HG02610 (cell line): ENCODE data around the gene LRRC47.
"Not testable (repeated sequence)": the region's sequence is repeated elsewhere in the genome, so short reads cannot be mapped to it uniquely, and the experiment has no call there.

Experiments used
- ATAC-seq: cut with Tn5 transposase; IDR thresholded peaks from one replicate; pipeline ENCODE4 v1.9.1; 2021; ENCODE audit warnings: mild to moderate bottlenecking, moderate library complexity; ENCODE audit not compliant: unreplicated experiment

The LRRC47 gene

DNA sequence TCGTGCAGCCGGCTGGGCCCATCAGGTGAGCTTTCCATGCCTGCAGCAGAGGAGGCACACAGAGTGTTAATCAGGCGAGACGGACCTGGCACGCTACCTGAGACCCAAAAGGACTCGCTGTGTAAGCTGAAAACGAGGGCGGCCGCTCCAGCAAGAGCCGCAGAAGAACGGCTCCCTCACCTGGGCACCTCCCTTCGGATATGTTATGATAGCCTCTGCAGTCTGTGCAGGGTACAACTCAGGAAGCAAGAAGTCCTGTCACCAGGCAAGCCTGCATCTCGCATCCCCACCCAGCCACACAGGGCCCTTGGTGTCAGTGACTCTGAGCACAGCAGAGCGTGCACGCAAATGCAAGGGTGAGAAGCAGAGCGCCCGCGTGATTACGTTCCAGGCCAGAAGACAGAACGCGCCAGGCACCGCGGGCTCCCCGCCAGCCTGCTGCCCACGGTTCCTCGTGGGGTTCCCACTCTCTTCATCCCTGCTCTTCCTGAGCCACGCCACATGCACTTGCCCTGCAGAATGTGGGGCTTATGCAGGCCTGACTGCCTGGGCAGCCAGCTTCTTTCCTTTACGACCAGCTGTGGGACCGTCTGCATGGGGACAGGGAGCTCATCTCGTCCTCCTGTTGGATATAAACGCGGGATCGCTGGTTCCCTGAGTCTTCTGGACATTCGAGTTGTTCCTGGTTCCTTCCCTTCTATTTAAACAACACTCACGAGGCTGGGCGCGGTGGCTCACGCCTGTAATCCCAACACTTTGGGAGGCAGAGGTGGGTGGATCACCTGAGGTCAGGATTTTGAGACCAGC, 20.2 kb upstream of the LRRC47 start:
- no peak for ATAC-seq

GRCh38 chr1:3814771-3815561, 18.7 kb upstream of the LRRC47 start:
- no peak for ATAC-seq

GRCh38 chr1:3814065-3814464, 17.8 kb upstream of the LRRC47 start:
- ATAC-seq = no peak

GRCh38 chr1:3811595-3811911, 15.3 kb upstream of the LRRC47 start:
- ATAC-seq = no peak

- not testable (repeated sequence) for ATAC-seq
Observed at GRCh38 chr1:3810149-3810761, 14.0 kb upstream of the LRRC47 start.

DNA sequence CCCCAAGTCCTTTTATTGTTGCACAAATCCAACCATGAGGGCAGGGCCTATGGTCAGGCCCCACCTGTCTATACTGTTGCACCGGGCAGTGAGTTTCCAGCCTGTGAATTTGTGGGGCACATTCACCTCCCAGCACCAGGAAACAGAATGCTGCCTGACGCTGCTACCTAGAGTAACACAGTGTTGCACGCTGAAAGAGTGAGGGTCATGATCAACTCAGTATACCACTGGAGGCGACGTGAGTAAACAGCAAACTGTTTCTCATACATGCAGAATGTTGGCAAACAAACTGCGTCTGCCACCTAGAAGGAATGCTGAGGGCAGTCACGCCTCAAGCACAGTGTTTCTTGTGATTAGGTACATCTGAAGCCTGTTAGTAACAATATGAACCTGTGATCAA, 13.4 kb upstream of the LRRC47 start:
- ATAC-seq = no peak

DNA sequence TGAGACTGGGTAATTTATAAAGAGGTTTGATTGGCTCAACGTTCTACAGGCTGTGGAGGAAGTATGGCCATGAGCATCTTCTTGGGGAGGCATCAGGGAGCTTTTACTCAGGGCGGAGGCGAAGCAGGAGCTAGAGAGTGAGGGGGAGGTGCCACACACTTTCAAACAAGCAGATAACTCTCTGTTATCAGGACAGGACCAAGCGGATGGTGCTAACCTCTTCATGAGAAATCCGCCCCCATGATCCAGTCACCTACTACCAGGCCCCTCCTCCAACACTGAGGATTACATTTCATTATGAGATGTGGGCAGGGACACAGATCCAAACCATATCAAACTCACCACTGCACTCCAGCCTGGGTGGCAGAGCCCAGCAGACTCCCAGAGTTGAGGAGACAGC, 11.5 kb upstream of the LRRC47 start:
- ATAC-seq = no peak

GRCh38 chr1:3805038-3805437, 8.7 kb upstream of the LRRC47 start:
- no peak for ATAC-seq

DNA sequence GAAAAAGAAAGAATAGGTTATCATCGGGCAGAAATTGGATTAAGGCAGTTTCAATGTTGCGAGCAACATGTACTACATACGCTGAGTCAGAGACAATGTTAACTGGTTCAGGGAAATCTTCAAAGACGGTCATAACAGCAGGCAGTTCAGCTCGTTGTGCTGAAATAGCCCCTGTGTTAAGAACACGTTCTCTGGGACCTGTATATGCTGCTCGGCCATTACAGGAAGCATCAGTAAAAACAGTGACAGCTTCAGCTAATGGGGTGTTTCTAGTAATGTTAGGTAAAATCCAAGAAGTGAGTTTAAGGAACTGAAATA, 8.3 kb upstream of the LRRC47 start:
- not testable (repeated sequence) for ATAC-seq

DNA sequence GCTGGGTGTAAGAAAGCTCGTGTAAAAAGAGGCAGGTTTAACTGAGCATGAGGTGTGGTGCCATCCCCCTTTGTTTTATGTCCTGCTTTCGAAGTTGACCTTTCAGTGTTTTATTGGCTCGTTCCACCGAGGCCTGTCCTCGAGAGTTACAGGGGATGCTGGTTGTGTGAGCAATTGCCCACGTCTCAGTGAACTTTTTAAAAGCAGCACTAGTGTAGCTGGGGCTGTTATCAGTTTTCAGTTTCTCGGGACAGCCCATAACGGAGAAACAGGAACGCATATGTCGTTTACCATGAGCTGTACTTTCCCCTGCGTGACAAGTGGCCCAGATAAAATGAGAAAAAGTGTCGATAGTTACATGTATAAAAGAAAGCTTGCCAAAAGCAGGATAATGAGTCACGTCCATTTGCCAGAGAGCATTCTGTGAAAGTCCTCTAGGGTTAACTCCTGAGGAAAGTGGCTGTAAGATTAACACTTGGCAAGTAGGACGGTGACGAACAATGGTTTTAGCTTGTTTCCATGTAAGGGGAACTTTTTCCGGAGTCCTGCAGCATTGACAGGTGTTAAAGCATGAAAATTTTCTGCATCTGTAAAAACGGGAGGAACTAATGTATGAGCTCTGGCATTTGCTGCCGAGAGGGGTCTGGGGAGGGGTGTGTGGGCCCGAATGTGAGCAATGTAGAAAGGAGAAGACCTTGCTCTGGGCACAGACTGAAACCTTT, 7.8 kb upstream of the LRRC47 start:
- no peak for ATAC-seq

DNA sequence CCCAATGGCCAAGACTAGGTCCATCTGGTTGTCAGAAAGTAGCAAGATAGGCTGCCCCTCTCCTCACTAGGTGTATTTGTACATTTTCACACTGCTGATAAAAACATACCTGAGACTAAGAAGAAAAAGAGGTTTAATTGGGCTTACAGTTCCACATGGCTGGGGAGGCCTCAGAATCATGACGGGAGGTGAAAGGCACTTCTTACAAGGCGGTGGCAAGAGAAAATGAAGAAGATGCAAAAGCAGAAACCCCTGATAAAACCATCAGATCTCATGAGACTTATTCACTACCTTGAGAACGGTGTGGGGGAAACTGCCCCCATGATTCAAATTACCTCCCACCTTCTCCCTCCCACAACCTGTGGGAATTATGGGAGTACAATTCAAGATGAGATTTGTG, 4.5 kb upstream of the LRRC47 start:
- ATAC-seq = not testable (repeated sequence)

DNA sequence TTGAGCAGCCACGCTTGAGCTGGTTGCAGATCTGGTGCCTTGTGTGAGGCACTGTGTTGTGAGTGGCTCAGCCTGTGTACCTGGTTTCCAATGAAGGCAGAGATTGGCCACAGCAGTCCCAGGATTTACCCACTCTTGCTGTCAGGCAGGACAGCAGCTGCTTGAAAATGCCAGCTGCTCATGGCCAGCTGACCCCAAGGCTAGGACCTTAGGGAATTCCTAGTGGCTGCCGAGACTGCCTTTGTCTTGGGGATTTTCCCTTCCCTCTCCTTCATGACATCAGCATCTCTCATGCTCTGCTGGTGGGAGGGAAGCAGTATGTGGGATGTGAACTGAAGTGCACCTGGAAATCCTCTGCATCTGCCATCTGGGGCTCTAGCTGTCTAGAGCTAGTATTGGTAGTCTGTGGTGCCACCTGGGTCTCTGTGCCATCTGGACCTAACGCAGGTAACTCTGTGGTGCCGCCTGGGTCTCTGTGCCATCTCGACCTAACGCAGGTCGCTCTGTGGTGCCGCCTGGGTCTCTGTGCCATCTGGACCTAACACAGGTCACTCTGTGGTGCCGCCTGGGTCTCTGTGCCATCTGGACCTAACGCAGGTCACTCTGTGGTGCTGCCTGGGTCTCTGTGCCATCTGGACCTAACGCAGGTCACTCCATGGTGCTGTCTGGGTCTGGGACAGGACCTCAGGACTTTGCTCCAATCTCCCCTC, 3.8 kb upstream of the LRRC47 start:
- ATAC-seq = no peak

- peak; percentile 24 for ATAC-seq
Observed at GRCh38 chr1:3795453-3796214, 664 bp downstream of the LRRC47 start.

DNA sequence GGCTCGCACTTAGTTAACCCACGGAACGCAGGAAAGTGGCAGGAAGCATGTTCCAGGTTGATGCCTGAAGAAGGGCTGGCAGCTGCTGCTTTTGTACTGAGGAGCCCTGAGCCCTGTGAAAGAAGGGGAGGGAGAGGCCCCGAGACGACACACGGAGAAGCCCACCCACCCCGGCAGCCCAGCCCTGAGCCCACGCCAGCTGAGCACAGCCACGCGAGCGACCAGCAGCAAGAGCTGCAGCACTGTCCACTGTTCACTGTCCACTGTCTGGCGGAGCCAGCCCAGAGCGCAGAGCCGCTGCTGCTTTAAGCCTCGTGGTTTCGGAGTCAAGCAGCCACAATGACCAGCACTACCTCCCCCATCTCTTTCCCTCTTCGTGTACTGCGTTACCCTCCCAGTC, 5.3 kb downstream of the LRRC47 start:
- ATAC-seq = no peak

DNA sequence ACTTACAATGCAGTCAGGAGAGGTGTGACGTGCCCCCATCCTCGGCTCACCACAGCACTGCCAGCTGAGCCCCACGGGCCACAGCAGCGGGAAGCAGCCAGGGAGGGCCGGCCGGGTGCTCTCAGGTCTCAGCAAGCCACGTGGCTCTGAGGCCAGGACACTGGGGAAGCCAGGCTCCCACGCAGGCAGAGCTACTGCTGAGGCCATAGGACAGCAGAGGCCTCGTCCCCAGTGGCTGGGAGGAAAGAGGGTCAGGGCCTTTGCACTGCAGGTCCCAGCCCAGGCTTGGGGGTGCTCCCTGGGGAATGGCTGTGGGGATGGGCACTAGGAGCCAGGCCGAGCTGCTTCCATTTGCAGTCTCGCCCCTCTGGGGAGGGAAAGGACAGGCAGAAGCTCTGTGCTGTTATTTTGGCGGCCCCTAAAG, 5.8 kb downstream of the LRRC47 start:
- ATAC-seq = no peak

DNA sequence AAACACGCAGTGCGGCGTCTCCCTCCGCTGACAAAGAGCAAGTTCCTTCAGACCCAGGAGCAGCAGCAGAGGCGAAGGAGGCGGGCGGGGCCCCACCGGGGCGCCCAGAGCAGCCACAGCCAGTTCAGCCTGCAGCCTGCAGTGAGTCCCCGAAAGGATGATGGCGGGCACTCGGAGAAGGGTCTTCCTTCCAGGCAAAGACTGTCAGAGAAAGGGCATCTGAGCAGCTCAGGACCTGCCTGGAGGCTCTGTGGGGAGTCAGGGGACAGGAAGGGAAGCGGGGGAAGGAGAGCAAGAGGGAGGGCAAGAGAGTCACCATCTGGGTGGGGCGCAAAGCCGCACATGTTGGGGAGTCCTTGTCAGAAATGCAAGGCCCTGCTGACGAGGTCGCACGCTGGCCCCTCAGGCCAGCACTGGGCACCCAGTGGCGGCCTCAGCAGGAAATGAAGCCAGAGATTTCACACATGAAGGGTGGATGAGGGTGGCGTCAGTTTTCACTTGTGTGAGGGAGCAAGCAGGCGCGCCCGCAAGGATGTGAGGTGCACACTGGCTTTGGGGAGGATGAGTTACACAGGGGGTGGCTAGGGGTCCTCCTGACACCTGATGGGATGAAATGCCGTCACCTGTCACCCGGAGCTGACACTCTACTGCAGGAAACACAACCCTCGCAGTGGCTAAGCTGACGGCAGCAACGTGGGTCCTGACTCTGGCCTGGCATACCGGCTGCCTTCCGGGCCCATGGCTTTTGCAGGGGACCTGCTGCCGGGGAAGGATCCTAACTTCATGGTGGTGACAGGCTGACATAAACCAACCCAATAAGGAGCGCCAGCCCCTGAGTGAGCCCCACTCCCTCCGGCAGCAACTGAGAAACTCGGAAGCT, 6.6 kb downstream of the LRRC47 start:
- ATAC-seq = no peak

- ATAC-seq = no peak
Observed at GRCh38 chr1:3788756-3789420, 7.4 kb downstream of the LRRC47 start.

DNA sequence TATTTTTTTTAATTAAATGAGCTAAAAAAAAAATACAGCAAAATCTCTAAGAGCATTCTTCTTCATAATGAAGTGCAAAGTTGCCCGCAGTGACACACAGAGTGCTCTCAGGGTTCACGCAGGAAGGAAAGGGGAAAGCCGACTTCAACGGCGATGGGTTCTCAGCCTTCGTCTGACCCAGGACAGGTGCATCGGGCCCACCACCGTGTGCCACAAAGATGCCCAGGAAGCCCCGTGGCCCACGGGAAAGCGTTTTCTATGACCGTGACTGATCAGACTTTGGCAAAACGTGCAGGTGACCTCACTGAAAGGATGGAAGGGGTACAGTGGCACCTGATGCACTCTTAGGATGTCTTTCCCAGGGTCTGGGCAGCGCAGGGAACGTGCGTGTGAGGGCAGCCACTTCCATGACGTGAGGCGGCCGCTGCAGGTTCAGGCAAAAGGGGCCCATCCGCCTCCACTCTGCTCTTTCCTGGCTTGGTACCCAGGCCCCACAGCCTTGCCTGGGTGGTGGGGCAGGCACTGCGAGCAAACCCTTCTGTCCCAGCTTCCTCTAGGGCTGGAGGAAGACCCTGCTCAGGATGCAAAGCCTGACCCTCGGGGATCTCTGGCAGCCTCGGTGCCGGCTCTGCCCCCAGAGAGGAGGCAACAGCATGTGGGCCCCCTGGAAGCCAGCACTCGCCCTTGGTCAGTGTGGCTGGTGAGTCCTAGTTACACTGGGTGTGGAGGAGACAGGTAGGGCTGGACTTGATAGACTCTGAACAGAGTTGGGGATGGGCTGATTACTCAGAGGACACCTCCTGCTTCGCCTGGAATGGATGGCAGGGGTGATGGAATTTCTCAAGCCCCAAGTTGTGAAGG, 8.3 kb downstream of the LRRC47 start:
- no peak for ATAC-seq
